Dedifferentiated amniotic fluid mesenchymal stem cell (primary cell): Measurements from ENCODE around the gene CAMTA1.

Source experiments
- DNase-seq: peaks from one replicate; pipeline ENCODE4 v3.0.0-alpha.2; 2016; ENCODE audit errors: extremely low spot score

The CAMTA1 gene

GRCh38 chr1:7574121-7575040 lies 789.1 kb downstream of the CAMTA1 start:
- no peak for DNase-seq

GRCh38 chr1:7575041-7575400 lies 789.8 kb downstream of the CAMTA1 start:
- no peak for DNase-seq

- DNase-seq = no peak
Observed at GRCh38 chr1:7576946-7577657, 791.8 kb downstream of the CAMTA1 start.

- DNase-seq = no peak
Observed at GRCh38 chr1:7578206-7578605, 793.0 kb downstream of the CAMTA1 start.

- DNase-seq = no peak
Observed at GRCh38 chr1:7579016-7579415, 793.8 kb downstream of the CAMTA1 start.

- no peak for DNase-seq
Observed at GRCh38 chr1:7579831-7580804, 794.9 kb downstream of the CAMTA1 start.

- DNase-seq = no peak
Observed at GRCh38 chr1:7580923-7581753, 795.9 kb downstream of the CAMTA1 start.

- DNase-seq = no peak
Observed at GRCh38 chr1:7581754-7582459, 796.7 kb downstream of the CAMTA1 start.

- DNase-seq = no peak
Observed at GRCh38 chr1:7582460-7582972, 797.3 kb downstream of the CAMTA1 start.

- DNase-seq = no peak
Observed at GRCh38 chr1:7583291-7584096, 798.2 kb downstream of the CAMTA1 start.

GRCh38 chr1:7584157-7584556 lies 798.9 kb downstream of the CAMTA1 start:
- DNase-seq = no peak

GRCh38 chr1:7584643-7585042 lies 799.4 kb downstream of the CAMTA1 start:
- DNase-seq = no peak

- DNase-seq = no peak
Observed at GRCh38 chr1:7585216-7585907, 800.1 kb downstream of the CAMTA1 start.

- no peak for DNase-seq
Observed at GRCh38 chr1:7586031-7586941, 801.0 kb downstream of the CAMTA1 start.

GRCh38 chr1:7587108-7587772 lies 802.0 kb downstream of the CAMTA1 start:
- DNase-seq = no peak

GRCh38 chr1:7587773-7588456 lies 802.7 kb downstream of the CAMTA1 start:
- DNase-seq = no peak
